ENCODE results near the gene USP53.
"Not testable (repeated sequence)": the region's sequence is repeated elsewhere in the genome, so short reads cannot be mapped to it uniquely, and the experiment has no call there.

DNA sequence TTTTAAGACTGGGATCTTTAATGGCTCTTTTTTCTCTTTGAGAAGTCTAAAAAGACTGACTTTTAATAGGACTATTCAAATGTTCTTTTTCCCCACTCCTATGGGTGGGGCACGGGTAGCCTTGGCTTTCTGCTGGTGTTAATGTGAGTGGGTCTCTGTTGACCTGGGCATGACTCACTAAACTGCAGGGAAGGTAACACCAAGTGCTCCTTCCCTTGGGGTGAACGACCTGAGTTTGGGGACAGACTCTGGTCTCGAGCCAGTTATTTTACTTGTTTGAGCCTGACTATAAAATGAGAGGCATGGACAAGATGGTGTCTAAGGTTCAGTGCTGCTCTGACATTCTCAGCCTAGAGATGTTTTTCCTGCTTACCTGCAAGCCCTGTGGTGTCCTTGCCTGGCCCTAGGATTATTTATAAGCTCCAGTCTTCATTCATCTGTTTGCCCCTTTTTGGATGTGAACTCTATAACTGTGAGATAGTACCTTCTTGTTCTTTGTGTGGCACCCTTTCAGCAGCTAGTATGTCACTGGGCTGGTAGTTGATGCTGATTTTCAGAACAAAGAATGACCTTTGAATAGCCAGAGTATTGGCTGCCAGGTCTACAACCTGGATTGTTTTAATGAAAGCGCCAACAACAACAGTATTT lies 123.9 kb downstream of the USP53 start:
- TF ChIP-seq, protein P1, sequence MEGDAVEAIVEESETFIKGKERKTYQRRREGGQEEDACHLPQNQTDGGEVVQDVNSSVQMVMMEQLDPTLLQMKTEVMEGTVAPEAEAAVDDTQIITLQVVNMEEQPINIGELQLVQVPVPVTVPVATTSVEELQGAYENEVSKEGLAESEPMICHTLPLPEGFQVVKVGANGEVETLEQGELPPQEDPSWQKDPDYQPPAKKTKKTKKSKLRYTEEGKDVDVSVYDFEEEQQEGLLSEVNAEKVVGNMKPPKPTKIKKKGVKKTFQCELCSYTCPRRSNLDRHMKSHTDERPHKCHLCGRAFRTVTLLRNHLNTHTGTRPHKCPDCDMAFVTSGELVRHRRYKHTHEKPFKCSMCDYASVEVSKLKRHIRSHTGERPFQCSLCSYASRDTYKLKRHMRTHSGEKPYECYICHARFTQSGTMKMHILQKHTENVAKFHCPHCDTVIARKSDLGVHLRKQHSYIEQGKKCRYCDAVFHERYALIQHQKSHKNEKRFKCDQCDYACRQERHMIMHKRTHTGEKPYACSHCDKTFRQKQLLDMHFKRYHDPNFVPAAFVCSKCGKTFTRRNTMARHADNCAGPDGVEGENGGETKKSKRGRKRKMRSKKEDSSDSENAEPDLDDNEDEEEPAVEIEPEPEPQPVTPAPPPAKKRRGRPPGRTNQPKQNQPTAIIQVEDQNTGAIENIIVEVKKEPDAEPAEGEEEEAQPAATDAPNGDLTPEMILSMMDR (IDR thresholded peaks at IDR 0.05): not testable (repeated sequence)
- not testable (repeated sequence) for TF ChIP-seq POLR2AphosphoS5, POLR2A (IDR thresholded peaks at IDR 0.05)
